GM18867 (cell line): ENCODE data around the gene SCIN.
"Not testable (repeated sequence)": the region's sequence is repeated elsewhere in the genome, so short reads cannot be mapped to it uniquely, and the experiment has no call there.

Experiments
- ATAC-seq: cut with Tn5 transposase; IDR thresholded peaks from one replicate; pipeline ENCODE4 v1.9.1; 2021; ENCODE audit warnings: mild to moderate bottlenecking, moderate library complexity; ENCODE audit not compliant: unreplicated experiment

The SCIN gene

GRCh38 chr7:12570534-12571461 lies at the start of gene SCIN:
SCIN (plus strand) TSS chr7:12570720; CDS start chr7:12570787, 67 bp downstream.
- no peak for ATAC-seq

GRCh38 chr7:12524794-12525386 lies 45.6 kb upstream of the SCIN start:
- peak; percentile 81 for ATAC-seq

- ATAC-seq: not testable (repeated sequence)
These were observed 43.8 kb upstream of the SCIN start for GRCh38 chr7:12526693-12527092.

GRCh38 chr7:12527670-12528069 lies 42.9 kb upstream of the SCIN start:
- not testable (repeated sequence) for ATAC-seq

- no peak for ATAC-seq
These were observed 40.4 kb upstream of the SCIN start for GRCh38 chr7:12529971-12530710.

GRCh38 chr7:12531784-12532183 lies 38.7 kb upstream of the SCIN start:
- ATAC-seq: no peak

GRCh38 chr7:12534046-12534445 lies 36.5 kb upstream of the SCIN start:
- ATAC-seq: no peak

GRCh38 chr7:12539681-12540080 lies 30.8 kb upstream of the SCIN start:
- ATAC-seq: no peak

- no peak for ATAC-seq
These were observed 29.7 kb upstream of the SCIN start for GRCh38 chr7:12540850-12541249.

GRCh38 chr7:12543586-12543985 lies 26.9 kb upstream of the SCIN start:
- no peak for ATAC-seq

GRCh38 chr7:12549106-12549505 lies 21.4 kb upstream of the SCIN start:
- ATAC-seq: no peak

GRCh38 chr7:12550956-12551355 lies 19.6 kb upstream of the SCIN start:
- ATAC-seq: no peak

- no peak for ATAC-seq
These were observed 17.6 kb upstream of the SCIN start for GRCh38 chr7:12552876-12553275.

GRCh38 chr7:12553416-12553815 lies 17.1 kb upstream of the SCIN start:
- no peak for ATAC-seq

GRCh38 chr7:12554351-12554750 lies 16.2 kb upstream of the SCIN start:
- no peak for ATAC-seq

GRCh38 chr7:12554872-12555271 lies 15.6 kb upstream of the SCIN start:
- ATAC-seq: no peak

- not testable (repeated sequence) for ATAC-seq
These were observed 14.8 kb upstream of the SCIN start for GRCh38 chr7:12555695-12556094.

- not testable (repeated sequence) for ATAC-seq
These were observed 14.3 kb upstream of the SCIN start for GRCh38 chr7:12556139-12556792.

GRCh38 chr7:12557282-12557681 lies 13.2 kb upstream of the SCIN start:
- ATAC-seq: no peak

- no peak for ATAC-seq
These were observed 5.3 kb upstream of the SCIN start for GRCh38 chr7:12564996-12565764.
